Osteoblast (primary cell): ENCODE measurements around the gene OSTF1. TPM values are rescaled to one million over a fixed set of nuclear protein-coding genes. Genes with fewer than 3 reads are reported as not detected.
A peak's percentile ranks its signal among the peaks of the same experiment; 100 is the strongest.

Experiments used
- DNase-seq: peaks from one replicate; pipeline ENCODE4 v3.0.0; 2011; ENCODE audit warnings: low spot score, mixed read lengths; ENCODE audit not compliant: insufficient read length; ENCODE audit errors: missing footprints
- H2AFZ ChIP-seq: 2 replicates; pipeline ENCODE4 v1.6.0; 2011; ENCODE audit warnings: mild to moderate bottlenecking, low read length
- H3K27ac ChIP-seq: 2 replicates; pipeline ENCODE4 v1.5.1; 2011; ENCODE audit warnings: mild to moderate bottlenecking, low read depth, low read length, moderate library complexity
- H3K27me3 ChIP-seq: 2 replicates; pipeline ENCODE4 v1.6.0; 2012; ENCODE audit warnings: mild to moderate bottlenecking, control low read depth, inconsistent platforms, low read length, moderate library complexity; ENCODE audit not compliant: insufficient read depth
- H3K36me3 ChIP-seq: 2 replicates; pipeline ENCODE4 v1.5.1; 2011; ENCODE audit warnings: mild to moderate bottlenecking, low read length, control low read depth, moderate library complexity; ENCODE audit not compliant: insufficient read depth
- H3K4me1 ChIP-seq: 2 replicates; pipeline ENCODE4 v1.5.1; 2011; ENCODE audit warnings: mild to moderate bottlenecking, low read length, control low read depth, moderate library complexity; ENCODE audit not compliant: insufficient read depth
- H3K4me2 ChIP-seq: 2 replicates; pipeline ENCODE4 v1.6.0; 2011; ENCODE audit warnings: mild to moderate bottlenecking, low read length; ENCODE audit not compliant: insufficient read depth
- H3K4me3 ChIP-seq: fragments of 200-600 bp; sonication (generic); 3 replicates; pipeline ENCODE4 v1.5.1; 2012; ENCODE audit warnings: mild to moderate bottlenecking, low read length, inconsistent platforms; ENCODE audit not compliant: insufficient read depth
- H3K79me2 ChIP-seq: 2 replicates; pipeline ENCODE4 v1.6.0; 2012; ENCODE audit warnings: mild to moderate bottlenecking, low read length, control low read depth, inconsistent platforms; ENCODE audit not compliant: insufficient read depth
- H3K9me3 ChIP-seq: 2 replicates; pipeline ENCODE4 v1.5.1; 2011; ENCODE audit warnings: low read depth, low read length, control low read depth
- H4K20me1 ChIP-seq: 2 replicates; pipeline ENCODE4 v1.6.0; 2012; ENCODE audit warnings: mild to moderate bottlenecking, low read length, control low read depth; ENCODE audit not compliant: insufficient read depth
- total RNA-seq: library from RNA; depleted of rRNA; stranded (reverse); fragments of >200 nt; gene quantifications from 2 replicates; pipeline ENCODE4 v1.2.3, GENCODE V29; 2012
- TF ChIP-seq, protein P1 (sequence below): IDR thresholded peaks from 2 replicates; pipeline ENCODE4 v1.5.1; 2011; ENCODE audit warnings: mild to moderate bottlenecking, low read depth, low read length, moderate library complexity; ENCODE audit errors: extremely low read depth

Gene OSTF1
- total RNA-seq, 1 donor = 30.0 TPM

DNA sequence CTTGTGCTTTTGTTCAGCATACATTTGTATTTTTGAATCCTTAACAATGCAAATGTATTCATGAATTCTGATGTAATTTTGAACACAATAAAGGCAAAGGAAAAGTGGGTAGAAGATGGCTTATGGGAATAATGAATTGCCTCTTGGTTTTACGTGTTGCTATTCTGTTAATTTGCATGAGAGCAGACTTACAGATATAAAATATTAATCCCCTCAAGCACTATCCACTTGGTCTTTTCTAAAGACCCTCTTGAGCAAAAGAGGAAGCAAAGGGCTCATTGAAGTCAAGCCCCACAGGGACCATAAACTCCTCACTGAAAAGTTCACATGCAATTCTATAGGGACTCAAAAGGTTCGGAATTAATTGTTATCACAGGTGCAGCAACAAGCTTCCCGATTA lies 51.9 kb downstream of the OSTF1 start:
- H3K27me3 ChIP-seq = no peaks in the 10 kb centered on the region
- no peaks in the 10 kb centered on the region for H3K4me1 ChIP-seq
- H3K36me3 ChIP-seq = peaks cover 22% of the 10 kb centered on the region
- H3K79me2 ChIP-seq = no peaks in the 10 kb centered on the region
- no peak for DNase-seq
- H3K9me3 ChIP-seq = no peaks in the 10 kb centered on the region
- no peak overlapping the region for H2AFZ ChIP-seq
- H3K27ac ChIP-seq = no peak overlapping the region
- H4K20me1 ChIP-seq = no peaks in the 10 kb centered on the region
- no peak overlapping the region for H3K4me2 ChIP-seq
- TF ChIP-seq, protein P1, sequence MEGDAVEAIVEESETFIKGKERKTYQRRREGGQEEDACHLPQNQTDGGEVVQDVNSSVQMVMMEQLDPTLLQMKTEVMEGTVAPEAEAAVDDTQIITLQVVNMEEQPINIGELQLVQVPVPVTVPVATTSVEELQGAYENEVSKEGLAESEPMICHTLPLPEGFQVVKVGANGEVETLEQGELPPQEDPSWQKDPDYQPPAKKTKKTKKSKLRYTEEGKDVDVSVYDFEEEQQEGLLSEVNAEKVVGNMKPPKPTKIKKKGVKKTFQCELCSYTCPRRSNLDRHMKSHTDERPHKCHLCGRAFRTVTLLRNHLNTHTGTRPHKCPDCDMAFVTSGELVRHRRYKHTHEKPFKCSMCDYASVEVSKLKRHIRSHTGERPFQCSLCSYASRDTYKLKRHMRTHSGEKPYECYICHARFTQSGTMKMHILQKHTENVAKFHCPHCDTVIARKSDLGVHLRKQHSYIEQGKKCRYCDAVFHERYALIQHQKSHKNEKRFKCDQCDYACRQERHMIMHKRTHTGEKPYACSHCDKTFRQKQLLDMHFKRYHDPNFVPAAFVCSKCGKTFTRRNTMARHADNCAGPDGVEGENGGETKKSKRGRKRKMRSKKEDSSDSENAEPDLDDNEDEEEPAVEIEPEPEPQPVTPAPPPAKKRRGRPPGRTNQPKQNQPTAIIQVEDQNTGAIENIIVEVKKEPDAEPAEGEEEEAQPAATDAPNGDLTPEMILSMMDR = no peak
- no peak overlapping the region for H3K4me3 ChIP-seq

DNA sequence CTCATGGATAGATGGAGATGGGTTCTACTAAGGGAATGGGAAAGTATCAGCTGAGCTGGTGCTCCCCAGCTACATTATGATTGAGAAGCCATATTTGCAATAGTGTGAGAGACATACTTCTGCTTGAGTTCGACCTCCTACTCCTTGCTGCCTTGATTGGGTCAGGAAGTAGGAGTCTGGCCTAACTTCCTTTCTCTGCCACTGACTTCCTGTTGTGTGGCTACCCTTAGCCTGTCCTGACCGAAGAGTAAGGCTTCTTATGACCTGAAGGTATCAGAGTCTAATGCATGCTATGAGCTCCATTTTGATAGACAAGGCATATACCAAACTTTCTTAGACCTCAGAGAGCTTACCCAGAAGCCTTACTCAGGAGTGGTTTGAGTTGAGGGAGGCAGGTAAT lies 53.9 kb downstream of the OSTF1 start:
- TF ChIP-seq, protein P1 = no peak
- no peaks in the 10 kb centered on the region for H4K20me1 ChIP-seq
- peaks cover 7% of the 10 kb centered on the region for H3K4me1 ChIP-seq
- DNase-seq = no peak
- peaks cover 9% of the 10 kb centered on the region for H3K36me3 ChIP-seq
- H2AFZ ChIP-seq = no peak overlapping the region
- no peak overlapping the region for H3K4me3 ChIP-seq
- no peaks in the 10 kb centered on the region for H3K9me3 ChIP-seq
- no peak overlapping the region for H3K27ac ChIP-seq
- no peak overlapping the region for H3K4me2 ChIP-seq
- no peaks in the 10 kb centered on the region for H3K79me2 ChIP-seq
- no peaks in the 10 kb centered on the region for H3K27me3 ChIP-seq

DNA sequence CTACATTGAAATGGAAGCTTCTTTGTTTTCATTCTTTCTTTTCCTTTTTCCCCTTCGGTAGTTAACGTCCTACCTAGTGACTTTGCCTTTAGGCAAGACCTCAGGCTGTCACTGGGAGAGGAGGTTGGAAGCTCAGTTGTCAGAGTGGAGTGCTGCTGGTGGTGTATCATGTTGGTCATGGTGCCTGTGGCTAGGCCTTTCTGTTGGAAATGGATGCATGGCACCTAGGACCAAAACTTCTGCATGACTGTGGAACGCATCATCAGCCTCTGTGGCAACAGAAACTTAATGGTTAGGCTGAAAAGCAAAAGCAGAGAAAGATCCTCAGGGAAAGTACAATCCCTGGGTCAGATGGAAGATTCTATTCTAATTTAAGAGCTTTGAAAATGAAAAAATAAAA lies 57.9 kb downstream of the OSTF1 start:
- peaks cover 23% of the 10 kb centered on the region for H3K4me1 ChIP-seq
- no peak for DNase-seq
- peak overlapping the region; percentile 47 for H3K27ac ChIP-seq
- TF ChIP-seq, protein P1 = no peak
- no peaks in the 10 kb centered on the region for H4K20me1 ChIP-seq
- no peaks in the 10 kb centered on the region for H3K27me3 ChIP-seq
- peak overlapping the region; percentile 18 for H3K4me2 ChIP-seq
- no peaks in the 10 kb centered on the region for H3K79me2 ChIP-seq
- no peaks in the 10 kb centered on the region for H3K9me3 ChIP-seq
- H3K36me3 ChIP-seq = peaks cover 9% of the 10 kb centered on the region
- no peak overlapping the region for H3K4me3 ChIP-seq
- no peak overlapping the region for H2AFZ ChIP-seq

DNA sequence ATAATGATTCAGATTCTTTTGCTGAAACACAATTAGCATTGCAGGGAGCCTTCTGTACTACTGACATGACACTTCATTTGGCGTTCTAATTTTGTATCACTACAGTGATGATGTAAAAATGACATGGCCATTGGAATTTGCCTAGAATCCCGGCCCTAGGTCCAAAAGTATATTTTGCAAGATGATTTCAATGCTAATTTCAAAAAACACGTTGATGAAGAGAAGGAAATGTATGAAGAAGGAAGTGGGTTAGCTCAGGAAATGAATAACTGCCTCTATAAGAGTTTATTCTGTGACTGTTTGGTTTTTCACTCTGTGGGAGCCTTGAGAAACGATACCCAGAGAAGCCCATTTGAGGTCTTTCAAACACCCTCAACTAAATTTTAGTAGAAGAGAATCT lies 59.3 kb downstream of the OSTF1 start:
- no peak overlapping the region for H3K4me3 ChIP-seq
- no peaks in the 10 kb centered on the region for H3K9me3 ChIP-seq
- H3K27me3 ChIP-seq = no peaks in the 10 kb centered on the region
- no peak for DNase-seq
- peaks cover 4% of the 10 kb centered on the region for H3K36me3 ChIP-seq
- H3K4me2 ChIP-seq = peak overlapping the region; percentile 28
- no peaks in the 10 kb centered on the region for H4K20me1 ChIP-seq
- H3K79me2 ChIP-seq = no peaks in the 10 kb centered on the region
- no peak overlapping the region for H2AFZ ChIP-seq
- TF ChIP-seq, protein P1 = no peak
- H3K27ac ChIP-seq = peak overlapping the region; percentile 85
- peaks cover 23% of the 10 kb centered on the region for H3K4me1 ChIP-seq
